GM12878 (cell line): ENCODE measurements around the gene PROM1. TPM values are rescaled to one million over a fixed set of nuclear protein-coding genes. Genes with fewer than 3 reads are reported as not detected.

Experiments
- ATAC-seq: fragments of 200-7000 bp; cut with Tn5 transposase; 3 replicates; pipeline ENCODE4 v1.9.1; 2020; ENCODE audit warnings: mild to moderate bottlenecking, moderate library complexity
- BruUV-seq: library from RNA; stranded (reverse); fragments of 400-500 nt; replicated peaks from 2 replicates; lab custom pipeline; 2021; lab: Mats Ljungman, UMichigan
- CTCF ChIA-PET: fragments of 300-600 bp; sonication (Branson Sonifier 250); formaldehyde crosslinking; extraction: SDS; loops from one replicate; lab custom pipeline; 2021; ENCODE audit warnings: inconsistent platforms; lab: Yijun Ruan, JAX
- POLR2A ChIA-PET: fragments of 350-600 bp; formaldehyde crosslinking; extraction: SDS; loops from one replicate; lab custom pipeline; 2021; ENCODE audit warnings: inconsistent platforms; lab: Charles Lee
- RAD21 ChIA-PET: fragments of 300-600 bp; sonication (Branson Sonifier 250); formaldehyde crosslinking; loops from one replicate; lab custom pipeline; 2023; ENCODE audit warnings: antibody characterized with exemption; ENCODE audit not compliant: unreplicated experiment; lab: Charles Lee
- SMC1A ChIA-PET: fragments of 300-600 bp; sonication (Branson Sonifier 250); formaldehyde crosslinking; loops from one replicate; lab custom pipeline; 2023; ENCODE audit not compliant: unreplicated experiment, uncharacterized antibody; lab: Charles Lee
- DNase-seq: peaks from one replicate; pipeline ENCODE4 v3.0.0-alpha.2; 2011; ENCODE audit warnings: low read depth, low spot score
- FAIRE-seq: peaks from 3 replicates; lab custom pipeline; 2011; peaks lifted over from hg19 to GRCh38; lab: Jason Lieb, UNC
- H2AFZ ChIP-seq: 2 replicates; pipeline ENCODE4 v1.6.0; 2011; ENCODE audit warnings: low read depth, low read length, control low read depth; ENCODE audit not compliant: control insufficient read depth
- H3K27ac ChIP-seq: 2 replicates; pipeline ENCODE4 v1.5.1; 2011; ENCODE audit warnings: control low read depth; ENCODE audit not compliant: control insufficient read depth, insufficient read depth
- H3K27me3 ChIP-seq, 2 experiments: replicated peaks in 1 of 2; 2 replicates each; pipeline versions ENCODE4 v1.6.0 to v1.6.1; 2011; ENCODE audit warnings: low read length in 1 of 2; ENCODE audit not compliant: control insufficient read depth in 2 of 2, insufficient read depth in 2 of 2
- H3K36me3 ChIP-seq, 2 experiments: 2 replicates each; pipeline ENCODE4 v1.5.1; 2011; ENCODE audit warnings: low read length in 1 of 2; ENCODE audit not compliant: control insufficient read depth in 2 of 2, insufficient read depth in 2 of 2
- H3K4me1 ChIP-seq: 2 replicates; pipeline ENCODE4 v1.6.1; 2011; ENCODE audit warnings: mild to moderate bottlenecking, low read length, moderate library complexity, mixed read lengths; ENCODE audit not compliant: control insufficient read depth, insufficient read depth
- H3K4me2 ChIP-seq: 2 replicates; pipeline ENCODE4 v1.6.0; 2011; ENCODE audit warnings: control low read depth; ENCODE audit not compliant: control insufficient read depth, insufficient read depth
- H3K4me3 ChIP-seq: fragments of 200-600 bp; sonication (generic); 2 replicates; pipeline ENCODE4 v1.5.1; 2016
- H3K79me2 ChIP-seq: 2 replicates; pipeline ENCODE4 v1.6.0; 2011; ENCODE audit warnings: low read length; ENCODE audit not compliant: control insufficient read depth, insufficient read depth
- H3K9ac ChIP-seq: 2 replicates; pipeline ENCODE4 v1.8.0; 2011; ENCODE audit warnings: low read length, control low read depth, mixed read lengths; ENCODE audit not compliant: control insufficient read depth, insufficient read depth
- H3K9me3 ChIP-seq: replicated peaks from 3 replicates; pipeline ENCODE4 v1.5.1; 2011; ENCODE audit warnings: mild to moderate bottlenecking, low read length; ENCODE audit not compliant: control insufficient read depth, insufficient read depth
- H4K20me1 ChIP-seq: 2 replicates; pipeline ENCODE4 v1.6.0; 2011; ENCODE audit not compliant: control insufficient read depth, insufficient read depth
- HDAC2 ChIP-seq: fragments of 200-600 bp; sonication (generic); IDR thresholded peaks from 2 replicates; pipeline ENCODE4 v1.6.1; 2017
- MTA2 ChIP-seq: fragments of 450-650 bp; IDR thresholded peaks from 2 replicates; pipeline ENCODE4 v1.6.1; 2016; ENCODE audit warnings: low read depth, mild to moderate bottlenecking, moderate library complexity
- MTA3 ChIP-seq: IDR thresholded peaks from 2 replicates; pipeline ENCODE4 v1.6.1; 2012; ENCODE audit warnings: low read length, inconsistent platforms, borderline replicate concordance
- SMAD1 ChIP-seq: fragments of 450-650 bp; IDR thresholded peaks from 2 replicates; pipeline ENCODE4 v1.6.1; 2018; ENCODE audit warnings: mild to moderate bottlenecking, low read depth; ENCODE audit not compliant: partially characterized antibody
- WGBS: methylation state at CpG from one replicate; pipeline ENCODE4 v1.1.6; 2016; ENCODE audit warnings: low lambda C conversion rate; ENCODE audit not compliant: insufficient replicate concordance, insufficient coverage; ENCODE audit errors: missing lambda C conversion rate; 5-methylcytosine and 5-hydroxymethylcytosine counted together
- in situ Hi-C: fragments of 300-500 bp; cut with MboI; formaldehyde crosslinking; loops from 9 replicates; pipeline ENCODE4 v1.14.3; 2018; ENCODE audit warnings: mixed read lengths
- intact Hi-C: fragments of 100-400 bp; cut with micrococcal nuclease; formaldehyde crosslinking; loops from one replicate; pipeline ENCODE4 v1.14.2; 2022; ENCODE audit not compliant: unreplicated experiment
- polyA plus RNA-seq, 11 experiments: library from polyadenylated mRNA; depleted of rRNA in 4 of 11; unstranded in 6 of 11; stranded (reverse) in 5 of 11; fragments of >200 nt; fragmentation: Nextera tagmentation in 4 of 11; fragmentation: Illumina TruSeq in 1 of 11; extraction: Ambion mirVana in 4 of 11; extraction: Trizol in 1 of 11; gene quantifications; 1 replicate in 1 of 11; 2 replicates in 10 of 11; pipeline versions ENCODE4 v1.2.1 to v1.2.3, GENCODE V29; 2011 to 2016; ENCODE audit warnings: inconsistent platforms in 2 of 11, missing spikeins in 2 of 11, low read depth in 1 of 11
- total RNA-seq, 4 experiments: library from RNA; depleted of rRNA in 3 of 4; stranded (reverse); fragments of >200 nt in 3 of 4; fragmentation: Illumina TruSeq in 1 of 4; extraction: Trizol in 1 of 4; gene quantifications; 2 replicates each; pipeline versions ENCODE4 v1.2.1 to v1.2.3, GENCODE V29; 2013 to 2021
- TF ChIP-seq, protein P1 (sequence below): fragments of 450-650 bp; formaldehyde crosslinking; IDR thresholded peaks from 2 replicates; pipeline ENCODE4 v1.4.0; 2020; ENCODE audit warnings: mild to moderate bottlenecking, moderate library complexity

PROM1 gene
- total and polyA plus RNA-seq, 10 of the 15 experiments (the other 5 are each of a cell fraction or from before 2014, with no cell fraction given) = 0.08 to 0.31 (median 0.18) TPM; not detected in 7

DNA sequence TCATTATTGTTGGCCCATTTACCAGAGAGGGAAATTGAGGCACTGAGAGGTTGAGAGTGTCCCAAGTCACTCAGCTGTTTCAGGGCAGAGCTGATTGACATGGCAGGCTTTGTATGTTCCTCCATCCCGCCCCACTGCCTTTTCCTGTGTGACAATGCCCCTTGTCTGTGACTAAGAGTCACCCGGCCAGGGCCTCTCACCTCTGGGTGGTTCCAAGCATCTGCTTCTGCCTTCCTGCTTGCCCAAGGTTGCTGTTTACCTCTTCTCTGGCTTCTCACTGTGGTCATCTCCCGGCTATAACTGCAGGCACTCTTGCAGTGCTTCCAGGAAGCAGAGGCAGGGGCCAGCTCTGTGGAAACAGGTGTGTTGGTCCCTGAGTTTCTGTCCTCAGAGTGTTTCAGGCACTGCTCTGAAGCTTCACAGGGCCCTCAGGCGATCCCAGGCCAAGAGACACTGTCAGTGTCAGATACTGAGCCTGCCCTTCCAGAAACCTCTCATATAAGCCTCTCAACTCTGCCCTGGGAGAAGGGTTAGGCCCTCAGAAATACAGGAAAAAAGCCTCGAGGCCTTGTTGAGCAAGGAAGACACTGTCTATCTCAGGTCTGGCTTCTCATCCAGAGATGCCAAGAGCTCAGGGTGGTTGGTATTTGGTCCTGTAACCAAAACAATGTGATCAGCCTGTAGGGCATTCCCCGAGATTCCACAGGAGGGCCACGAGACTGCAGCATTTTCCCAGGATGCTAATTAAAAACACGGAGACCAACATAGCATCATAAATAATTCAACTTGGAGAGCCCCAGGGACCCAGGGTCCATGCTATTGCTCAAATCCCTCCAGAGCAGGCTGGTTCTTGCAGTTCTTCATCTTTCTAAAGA, 42.0 kb upstream of the PROM1 start:
- no peaks in the 10 kb centered on the region for H3K9me3 ChIP-seq
- no peak overlapping the region for H3K4me3 ChIP-seq
- ChIA-PET SMC1A (no interaction called here), CTCF (no interaction called here), RAD21 (no interaction called here), POLR2A (no interaction called here)
- H3K79me2 ChIP-seq = no peaks in the 10 kb centered on the region
- no peak for ATAC-seq
- 6% methylated on average over 8 of the region's 8 CpGs for WGBS
- no peak for FAIRE-seq
- no peak for TF ChIP-seq MTA3
- TF ChIP-seq HDAC2 = no peak
- TF ChIP-seq SMAD1 = no peak
- TF ChIP-seq, protein P1, sequence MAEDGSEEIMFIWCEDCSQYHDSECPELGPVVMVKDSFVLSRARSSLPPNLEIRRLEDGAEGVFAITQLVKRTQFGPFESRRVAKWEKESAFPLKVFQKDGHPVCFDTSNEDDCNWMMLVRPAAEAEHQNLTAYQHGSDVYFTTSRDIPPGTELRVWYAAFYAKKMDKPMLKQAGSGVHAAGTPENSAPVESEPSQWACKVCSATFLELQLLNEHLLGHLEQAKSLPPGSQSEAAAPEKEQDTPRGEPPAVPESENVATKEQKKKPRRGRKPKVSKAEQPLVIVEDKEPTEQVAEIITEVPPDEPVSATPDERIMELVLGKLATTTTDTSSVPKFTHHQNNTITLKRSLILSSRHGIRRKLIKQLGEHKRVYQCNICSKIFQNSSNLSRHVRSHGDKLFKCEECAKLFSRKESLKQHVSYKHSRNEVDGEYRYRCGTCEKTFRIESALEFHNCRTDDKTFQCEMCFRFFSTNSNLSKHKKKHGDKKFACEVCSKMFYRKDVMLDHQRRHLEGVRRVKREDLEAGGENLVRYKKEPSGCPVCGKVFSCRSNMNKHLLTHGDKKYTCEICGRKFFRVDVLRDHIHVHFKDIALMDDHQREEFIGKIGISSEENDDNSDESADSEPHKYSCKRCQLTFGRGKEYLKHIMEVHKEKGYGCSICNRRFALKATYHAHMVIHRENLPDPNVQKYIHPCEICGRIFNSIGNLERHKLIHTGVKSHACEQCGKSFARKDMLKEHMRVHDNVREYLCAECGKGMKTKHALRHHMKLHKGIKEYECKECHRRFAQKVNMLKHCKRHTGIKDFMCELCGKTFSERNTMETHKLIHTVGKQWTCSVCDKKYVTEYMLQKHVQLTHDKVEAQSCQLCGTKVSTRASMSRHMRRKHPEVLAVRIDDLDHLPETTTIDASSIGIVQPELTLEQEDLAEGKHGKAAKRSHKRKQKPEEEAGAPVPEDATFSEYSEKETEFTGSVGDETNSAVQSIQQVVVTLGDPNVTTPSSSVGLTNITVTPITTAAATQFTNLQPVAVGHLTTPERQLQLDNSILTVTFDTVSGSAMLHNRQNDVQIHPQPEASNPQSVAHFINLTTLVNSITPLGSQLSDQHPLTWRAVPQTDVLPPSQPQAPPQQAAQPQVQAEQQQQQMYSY = no peak
- no peak for TF ChIP-seq MTA2
- no peaks in the 10 kb centered on the region for H4K20me1 ChIP-seq
- no peaks in the 10 kb centered on the region for H3K36me3 ChIP-seq
- H3K4me2 ChIP-seq = no peak overlapping the region
- H3K4me1 ChIP-seq = no peaks in the 10 kb centered on the region
- H3K27me3 ChIP-seq = 0 out of 4 replicates have a peak, but pooled peaks cover 0 to 3% of the 10 kb centered on the region in 2 experiments
- no peak overlapping the region for H3K9ac ChIP-seq
- no peak overlapping the region for H2AFZ ChIP-seq
- intact Hi-C loops = no loop called here
- in situ Hi-C loops = no loop called here
- BruUV-seq = no TSS peak
- no peak overlapping the region for H3K27ac ChIP-seq
- no peak for DNase-seq
